DOHH2 (cell line): ENCODE data around the gene KCNJ4.

Source experiments
- H3F3A ChIP-seq: fragments of 200-600 bp; sonication (generic), shearing (Covaris generic); 2 replicates; pipeline ENCODE4 v1.6.0; 2016; ENCODE audit warnings: antibody characterized with exemption, mild to moderate bottlenecking; ENCODE audit not compliant: control insufficient read depth, insufficient read depth
- H3K27ac ChIP-seq: fragments of 200-600 bp; sonication (generic); 2 replicates; pipeline ENCODE4 v1.5.1; 2014; ENCODE audit warnings: low read depth, mild to moderate bottlenecking, low read length, moderate library complexity
- H3K27me3 ChIP-seq: fragments of 200-600 bp; sonication (generic); 2 replicates; pipeline ENCODE4 v1.6.1; 2014; ENCODE audit warnings: mild to moderate bottlenecking, low read length, mixed read lengths; ENCODE audit not compliant: control insufficient read depth
- H3K36me3 ChIP-seq: fragments of 200-600 bp; sonication (generic); 2 replicates; pipeline ENCODE4 v1.6.1; 2014; ENCODE audit warnings: mild to moderate bottlenecking, low read length, moderate library complexity, mixed read lengths; ENCODE audit not compliant: control insufficient read depth
- H3K4me1 ChIP-seq: fragments of 200-600 bp; sonication (generic); 2 replicates; pipeline ENCODE4 v1.6.1; 2014; ENCODE audit warnings: mild to moderate bottlenecking, low read length, mixed read lengths; ENCODE audit not compliant: control insufficient read depth
- H3K4me2 ChIP-seq: fragments of 200-600 bp; sonication (generic); 2 replicates; pipeline ENCODE4 v1.6.0; 2014; ENCODE audit warnings: mild to moderate bottlenecking, low read length, moderate library complexity
- H3K4me3 ChIP-seq: fragments of 200-600 bp; sonication (generic); 2 replicates; pipeline ENCODE4 v1.5.1; 2014; ENCODE audit warnings: mild to moderate bottlenecking, low read length, mixed read lengths
- H3K79me2 ChIP-seq: fragments of 200-600 bp; sonication (generic); 2 replicates; pipeline ENCODE4 v1.6.1; 2014; ENCODE audit warnings: mild to moderate bottlenecking, low read length, mixed read lengths; ENCODE audit not compliant: control insufficient read depth
- H3K9me2 ChIP-seq: fragments of 200-600 bp; sonication (generic); replicated peaks from 2 replicates; pipeline ENCODE4 v1.6.1; 2014; ENCODE audit warnings: mild to moderate bottlenecking, low read length, mixed read lengths; ENCODE audit not compliant: control insufficient read depth
- H3K9me3 ChIP-seq: fragments of 200-600 bp; sonication (generic); 2 replicates; pipeline ENCODE4 v1.6.1; 2014; ENCODE audit warnings: antibody characterized with exemption, low read length, mixed read lengths; ENCODE audit not compliant: control insufficient read depth, insufficient read depth
- H4K20me1 ChIP-seq: fragments of 200-600 bp; sonication (generic); 2 replicates; pipeline ENCODE4 v1.6.0; 2014; ENCODE audit warnings: low read depth, mild to moderate bottlenecking, antibody characterized with exemption, low read length, moderate library complexity; ENCODE audit not compliant: control insufficient read depth, insufficient read depth
- CTCF ChIP-seq: fragments of 200-600 bp; sonication (generic); IDR thresholded peaks from one replicate; pipeline ENCODE4 v1.5.1; 2014; ENCODE audit warnings: antibody characterized with exemption, mild to moderate bottlenecking, low read depth, low read length; ENCODE audit not compliant: poor library complexity, severe bottlenecking
- EZH2phosphoT487 ChIP-seq: fragments of 200-600 bp; sonication (generic); IDR thresholded peaks from 2 replicates; pipeline ENCODE4 v1.6.1; 2017; ENCODE audit warnings: borderline replicate concordance, mild to moderate bottlenecking, antibody characterized with exemption, low read length, moderate library complexity, mixed read lengths

Gene KCNJ4

GRCh38 chr22:38429499-38430068 is 25.4 kb downstream of the KCNJ4 start:
- no peak overlapping the region for H3K4me2 ChIP-seq
- H3K4me1 ChIP-seq: no peaks in the 10 kb centered on the region
- TF ChIP-seq CTCF (no peak), EZH2phosphoT487 (no peak)
- no peak overlapping the region for H3K27ac ChIP-seq
- no peaks in the 10 kb centered on the region for H3K9me2 ChIP-seq
- no peaks in the 10 kb centered on the region for H3F3A ChIP-seq
- no peaks in the 10 kb centered on the region for H3K9me3 ChIP-seq
- H3K79me2 ChIP-seq: no peaks in the 10 kb centered on the region
- H3K4me3 ChIP-seq: no peak overlapping the region
- H4K20me1 ChIP-seq: no peaks in the 10 kb centered on the region
- 0 out of 2 replicates have a peak, but pooled peaks cover 2% of the 10 kb centered on the region for H3K27me3 ChIP-seq
- H3K36me3 ChIP-seq: no peaks in the 10 kb centered on the region

GRCh38 chr22:38428714-38429113 is 26.3 kb downstream of the KCNJ4 start:
- Histone ChIP-seq H3K27me3 (0 out of 2 replicates have a peak, but pooled peaks cover under 1% of the 10 kb centered on the region), H3K36me3 (no peaks in the 10 kb centered on the region), H3K27ac (no peak overlapping the region), H3K4me1 (peaks cover 3% of the 10 kb centered on the region), H3K79me2 (no peaks in the 10 kb centered on the region), H3K4me2 (no peak overlapping the region), H3K4me3 (no peak overlapping the region), H3K9me2 (no peaks in the 10 kb centered on the region), H4K20me1 (no peaks in the 10 kb centered on the region), H3K9me3 (no peaks in the 10 kb centered on the region), H3F3A (no peaks in the 10 kb centered on the region)
- TF ChIP-seq CTCF: no peak
- TF ChIP-seq EZH2phosphoT487: no peak

DNA sequence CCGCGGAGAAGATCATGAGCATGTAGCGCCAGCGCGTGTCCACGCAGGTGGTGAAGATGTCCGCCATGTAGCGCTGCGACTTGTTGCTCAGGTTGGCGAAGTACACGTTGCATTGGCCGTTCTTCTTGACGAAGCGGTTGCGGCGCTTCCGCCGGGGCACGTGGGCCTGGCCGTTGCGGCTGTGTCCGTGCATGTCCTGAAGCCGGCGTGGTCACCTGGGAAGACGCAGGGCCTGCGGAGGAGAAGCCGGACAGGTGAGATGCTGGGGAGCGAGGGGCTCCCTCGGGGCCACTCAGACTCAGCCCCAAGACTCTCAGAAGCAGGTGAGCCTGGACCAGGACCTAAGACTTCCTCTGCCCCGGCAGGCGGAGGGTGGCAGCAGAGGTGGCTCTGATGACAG is 27.1 kb downstream of the KCNJ4 start:
- no peak for TF ChIP-seq EZH2phosphoT487
- no peak for TF ChIP-seq CTCF
- Histone ChIP-seq H3K27me3 (no peaks in the 10 kb centered on the region), H3K79me2 (no peaks in the 10 kb centered on the region), H3K4me2 (no peak overlapping the region), H3K9me2 (no peaks in the 10 kb centered on the region), H3K4me1 (peaks cover 8% of the 10 kb centered on the region), H3K9me3 (no peaks in the 10 kb centered on the region), H4K20me1 (no peaks in the 10 kb centered on the region), H3K36me3 (no peaks in the 10 kb centered on the region), H3F3A (no peaks in the 10 kb centered on the region), H3K27ac (no peak overlapping the region), H3K4me3 (no peak overlapping the region)
